Epithelial cell of esophagus (primary cell): ENCODE data around the gene CA10.

Source experiments
- DNase-seq: peaks from one replicate; pipeline ENCODE4 v3.0.0; 2010; ENCODE audit warnings: low read depth
- H3K4me3 ChIP-seq: 2 replicates; pipeline ENCODE4 v1.5.1; 2011; ENCODE audit warnings: mild to moderate bottlenecking, low read length, control low read depth
- CTCF ChIP-seq: IDR thresholded peaks from 2 replicates; pipeline ENCODE4 v1.5.1; 2011; ENCODE audit warnings: low read depth, mild to moderate bottlenecking, low read length, control low read depth, inconsistent platforms; ENCODE audit not compliant: insufficient read depth; ENCODE audit errors: missing control alignments

The CA10 gene

GRCh38 chr17:52178012-52178411 is 19.5 kb upstream of the CA10 start:
- DNase-seq, result no peak
- no peak for TF ChIP-seq CTCF
- no peak overlapping the region for H3K4me3 ChIP-seq

GRCh38 chr17:52170963-52171572 is 12.6 kb upstream of the CA10 start:
- no peak overlapping the region for H3K4me3 ChIP-seq
- TF ChIP-seq CTCF, result peak; percentile 96
- peak; percentile 60 for DNase-seq

GRCh38 chr17:52160136-52160567 is 1.6 kb upstream of the CA10 start:
- no peak for TF ChIP-seq CTCF
- DNase-seq, result no peak
- H3K4me3 ChIP-seq, result no peak overlapping the region

GRCh38 chr17:52159246-52160135 is 977 bp upstream of the CA10 start:
- no peak for DNase-seq
- no peak for TF ChIP-seq CTCF
- no peak overlapping the region for H3K4me3 ChIP-seq

- DNase-seq, result no peak
- peak overlapping the region; percentile 2 for H3K4me3 ChIP-seq
- TF ChIP-seq CTCF, result no peak
These were observed 688 bp downstream of the CA10 start for GRCh38 chr17:52157603-52158449.

- H3K4me3 ChIP-seq, result no peak overlapping the region
- no peak for TF ChIP-seq CTCF
- DNase-seq, result no peak
These were observed 1.6 kb downstream of the CA10 start for GRCh38 chr17:52156576-52157570.
